Keratinocyte (primary cell): ENCODE results near the gene PCDHGA4.
A peak's percentile ranks its signal among the peaks of the same experiment; 100 is the strongest.

Experiments
- CTCF ChIP-seq, 3 experiments: IDR thresholded peaks in 1 of 3; conservative IDR thresholded peaks in 1 of 3; optimal IDR thresholded peaks in 1 of 3; 2 replicates in 2 of 3; 3 replicates in 1 of 3; pipeline versions ENCODE3 to v1.5.1; 2011; ENCODE audit warnings: low read length in 3 of 3, mild to moderate bottlenecking in 3 of 3, moderate library complexity in 2 of 3, control low read depth in 1 of 3, inconsistent platforms in 1 of 3; ENCODE audit not compliant: insufficient read depth in 2 of 3; ENCODE audit errors: extremely low read depth in 1 of 3
- EZH2 ChIP-seq: IDR thresholded peaks from one replicate; pipeline ENCODE4 v1.6.1; 2012; ENCODE audit warnings: inconsistent platforms, mild to moderate bottlenecking, low read length, moderate library complexity

GRCh38 chr5:141343242-141343952 lies 11.4 kb upstream of the PCDHGA4 start, which contains the start of gene PCDHGA3:
- TF ChIP-seq CTCF (optimal IDR thresholded peaks at IDR 0.05 in 1 of 3, IDR thresholded peaks at IDR 0.05 in 1 of 3, conservative IDR thresholded peaks at IDR 0.05 in 1 of 3; ENCODE audit: extremely low read depth in 1 of 3, insufficient read depth in 2 of 3, low read length in 3 of 3) (peak; percentile 19 to 43 (median 43)), EZH2 (no peak)
